GM18499 (cell line): ENCODE measurements around the gene ASPHD1.
"Not testable (repeated sequence)": the region's sequence is repeated elsewhere in the genome, so short reads cannot be mapped to it uniquely, and the experiment has no call there.

Source experiments
- ATAC-seq: cut with Tn5 transposase; IDR thresholded peaks from one replicate; pipeline ENCODE4 v1.9.1; 2021; ENCODE audit warnings: moderate number of reproducible peaks; ENCODE audit not compliant: insufficient read depth, unreplicated experiment

Gene ASPHD1

GRCh38 chr16:29927070-29927905 is 27.0 kb downstream of the ASPHD1 start:
- no peak for ATAC-seq

- ATAC-seq = not testable (repeated sequence)
Observed at GRCh38 chr16:29931750-29932149, 31.5 kb downstream of the ASPHD1 start.

DNA sequence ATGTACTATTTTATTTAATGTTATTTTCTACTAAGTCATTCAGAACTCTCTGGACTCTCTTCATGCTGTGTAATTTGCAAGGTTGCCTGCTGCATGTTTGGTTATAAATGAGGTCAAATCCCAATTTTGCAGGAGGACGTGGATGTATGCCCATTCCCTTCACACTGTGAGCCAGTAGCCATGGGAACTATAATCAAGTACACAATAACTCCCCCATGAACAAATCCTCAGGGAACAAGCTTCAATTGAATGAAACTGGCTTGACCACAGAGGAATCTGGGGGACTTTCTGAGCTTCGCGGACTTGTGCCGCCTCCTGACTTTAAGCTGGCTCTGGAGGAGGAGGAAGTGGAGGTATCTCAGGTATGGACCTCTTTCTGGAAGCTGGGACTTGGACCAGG is 40.4 kb downstream of the ASPHD1 start:
- no peak for ATAC-seq

DNA sequence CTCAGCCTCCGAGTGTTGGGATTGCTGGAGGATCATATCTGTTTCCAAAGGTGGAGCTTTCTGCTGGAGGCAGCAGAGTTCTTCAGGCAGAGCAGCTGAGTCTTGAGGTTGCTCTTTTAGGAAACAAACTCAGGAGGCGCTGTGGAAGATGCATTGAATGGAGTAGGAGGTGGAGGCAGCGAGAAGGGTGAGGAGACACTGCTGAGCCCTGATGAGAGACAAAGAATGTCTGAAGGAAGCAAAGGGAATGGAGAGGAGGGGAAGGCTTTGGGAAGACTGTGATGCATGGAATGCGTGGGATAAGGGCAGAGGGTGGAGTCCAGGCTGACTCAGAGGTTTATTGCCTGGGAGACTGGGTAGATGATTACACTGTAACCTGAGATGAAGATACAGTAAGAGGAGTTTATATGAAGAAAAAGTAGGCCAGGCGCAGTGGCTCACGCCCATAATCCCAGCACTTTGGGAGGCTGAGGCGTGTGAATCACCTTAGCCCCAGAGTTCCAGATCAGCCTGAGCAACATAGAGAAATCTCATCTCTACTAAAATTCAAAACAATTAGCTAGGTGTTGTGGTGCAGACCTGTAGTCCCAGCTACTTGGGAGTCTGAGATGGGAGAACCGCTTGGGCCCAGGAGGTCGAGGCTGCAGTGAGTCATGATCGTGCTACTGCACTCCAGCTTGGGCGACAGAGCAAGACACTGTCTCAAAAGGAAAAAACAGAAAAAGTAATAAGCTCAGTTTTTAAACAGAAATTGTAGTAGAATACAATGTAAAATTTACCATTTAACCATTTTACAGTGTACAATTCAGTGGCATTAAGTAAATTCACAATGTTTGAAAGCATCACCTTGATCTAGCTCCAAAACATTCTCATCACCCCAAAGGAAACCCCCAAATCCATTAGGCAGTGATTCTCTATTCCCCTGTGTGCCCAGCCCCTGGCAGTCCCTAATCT is 43.8 kb downstream of the ASPHD1 start:
- ATAC-seq = no peak

GRCh38 chr16:29947897-29948296 is 47.6 kb downstream of the ASPHD1 start:
- no peak for ATAC-seq

- ATAC-seq = no peak
Observed at GRCh38 chr16:29950806-29951461, 50.6 kb downstream of the ASPHD1 start.

- ATAC-seq = no peak
Observed at GRCh38 chr16:29951625-29952365, 51.5 kb downstream of the ASPHD1 start.
